ENCODE measurements around the gene CDC42.
"Not testable (repeated sequence)": the region's sequence is repeated elsewhere in the genome, so short reads cannot be mapped to it uniquely, and the experiment has no call there.

CDC42 gene

DNA sequence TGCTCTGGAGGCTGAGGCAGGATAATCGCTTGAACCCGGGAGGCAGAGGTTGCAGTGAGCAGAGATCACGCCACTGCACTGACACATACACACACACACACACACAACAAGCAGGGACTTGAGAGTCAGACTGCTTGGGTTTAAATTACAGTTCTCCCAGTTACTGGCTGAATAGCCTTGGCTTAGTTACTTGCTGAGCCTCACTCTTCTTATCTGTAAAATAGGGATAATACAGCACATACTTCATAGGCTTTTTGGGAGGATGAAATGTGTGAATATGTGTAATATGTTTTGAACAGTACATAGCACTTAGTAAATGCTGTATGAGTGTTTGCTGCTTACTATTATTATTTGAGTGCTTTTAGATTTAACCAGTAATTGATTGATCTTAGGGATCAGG lies 23.8 kb downstream of the CDC42 start:
- no peak for DNase-seq

DNA sequence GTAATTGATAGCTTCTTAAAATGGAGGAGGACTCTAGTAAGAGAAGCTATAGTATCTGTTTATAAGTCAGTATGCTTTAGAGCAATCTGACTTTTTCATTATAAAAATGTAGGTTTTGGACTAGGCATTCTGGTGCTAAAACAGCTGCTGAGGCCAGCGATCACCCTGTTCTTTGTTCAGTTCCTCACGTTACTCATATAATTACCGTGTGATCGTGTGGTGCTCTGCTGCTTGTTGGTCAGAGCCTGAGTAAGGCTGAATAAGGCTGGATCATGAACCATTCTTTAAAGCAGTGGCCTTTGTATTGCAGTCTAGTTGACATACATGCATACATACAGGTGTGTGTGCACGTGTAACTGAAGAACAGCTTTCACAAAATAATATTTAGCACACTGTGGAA lies 25.2 kb downstream of the CDC42 start:
- DNase-seq: no peak

DNA sequence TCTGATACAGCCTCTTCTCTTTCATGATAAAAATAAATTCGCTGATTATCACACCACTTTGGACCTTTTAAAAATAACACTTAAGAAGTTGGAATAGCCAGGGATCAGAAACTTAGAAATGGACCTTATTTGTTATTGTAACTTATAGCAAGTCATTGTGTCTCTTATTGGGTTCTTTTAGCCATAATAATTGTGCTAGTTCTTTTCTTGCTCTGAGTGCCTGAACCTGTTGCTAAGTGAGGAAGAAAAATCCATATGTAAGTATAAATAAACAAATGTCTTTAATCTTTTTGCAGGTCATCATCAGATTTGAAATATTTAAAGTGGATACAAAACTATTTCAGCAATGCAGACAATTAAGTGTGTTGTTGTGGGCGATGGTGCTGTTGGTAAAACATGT lies 25.6 kb downstream of the CDC42 start:
- DNase-seq: no peak

DNA sequence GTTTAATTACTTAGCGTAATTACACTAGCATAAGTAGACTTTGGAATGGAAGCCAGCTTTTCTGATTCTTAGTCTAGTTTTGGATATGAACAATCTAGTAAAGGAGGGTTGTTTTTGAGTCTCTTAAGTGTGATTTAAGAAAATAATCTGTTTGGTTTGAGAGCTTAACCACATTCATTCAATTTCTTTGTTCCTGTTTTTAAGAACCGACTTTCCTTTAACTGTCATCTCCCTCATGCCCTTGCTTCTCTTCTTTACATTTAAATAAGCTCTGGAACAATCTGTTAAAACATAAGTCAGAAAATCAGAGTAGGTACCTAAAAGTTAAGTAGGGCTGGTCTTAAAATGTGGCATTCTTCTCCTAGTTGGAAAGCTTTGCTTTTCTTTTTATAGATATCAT lies 27.7 kb downstream of the CDC42 start:
- DNase-seq: no peak

DNA sequence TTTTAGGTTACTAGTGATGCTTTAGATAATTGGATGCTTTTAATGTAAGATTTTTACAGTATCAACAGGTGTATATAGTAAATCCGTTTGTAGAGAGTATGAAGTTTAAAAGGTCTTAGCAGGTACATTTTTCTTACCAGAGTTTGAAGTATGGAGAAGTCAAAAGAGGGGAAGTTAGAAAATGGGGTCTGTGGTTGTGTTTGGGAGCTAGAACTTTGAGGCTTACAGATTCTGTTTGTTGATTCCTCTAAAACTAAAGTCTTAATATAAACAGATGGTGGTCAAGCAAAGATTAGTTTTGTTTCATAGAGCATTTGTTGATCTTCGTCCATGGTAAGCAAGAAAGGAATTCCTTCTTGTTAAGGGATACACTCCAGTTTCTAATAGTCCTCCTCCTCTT lies 35.8 kb downstream of the CDC42 start:
- no peak for DNase-seq

DNA sequence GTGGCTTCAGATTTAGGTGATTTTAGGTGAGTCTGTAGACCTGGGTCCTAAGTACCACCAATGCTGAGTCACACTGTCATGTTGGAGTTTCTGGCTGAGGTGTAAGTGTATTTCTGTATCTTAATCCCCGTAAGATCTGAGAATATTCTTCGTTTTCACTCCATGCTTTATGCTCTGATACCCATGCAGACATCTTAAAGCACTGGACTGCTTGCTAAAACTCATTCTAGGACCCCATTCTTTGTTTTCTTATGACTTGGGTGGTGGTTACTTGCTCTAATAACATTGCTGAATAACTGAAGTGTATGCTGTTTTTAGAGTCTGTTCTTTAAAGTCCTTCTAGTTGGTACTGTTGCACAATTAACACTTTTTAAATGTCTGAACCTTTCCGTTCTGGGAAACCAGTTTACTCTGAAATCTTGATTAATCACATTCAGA lies 36.6 kb downstream of the CDC42 start:
- DNase-seq: no peak

DNA sequence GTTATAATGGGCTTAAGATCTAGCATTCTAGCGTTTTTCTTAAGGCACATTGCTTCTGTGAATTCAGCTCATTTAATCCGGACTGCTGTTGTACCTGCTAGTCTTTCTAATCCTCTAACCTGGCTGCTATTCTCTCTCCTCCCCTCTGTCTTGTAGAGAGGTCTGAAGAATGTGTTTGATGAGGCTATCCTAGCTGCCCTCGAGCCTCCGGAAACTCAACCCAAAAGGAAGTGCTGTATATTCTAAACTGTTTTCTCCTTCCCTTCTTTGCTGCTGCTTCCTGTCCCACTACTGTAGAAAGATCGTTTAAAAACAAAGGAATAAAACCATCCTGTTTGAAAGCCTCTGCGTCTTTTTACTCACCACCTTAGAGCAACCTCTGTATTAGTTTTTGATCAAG lies 37.3 kb downstream of the CDC42 start:
- DNase-seq: no peak

DNA sequence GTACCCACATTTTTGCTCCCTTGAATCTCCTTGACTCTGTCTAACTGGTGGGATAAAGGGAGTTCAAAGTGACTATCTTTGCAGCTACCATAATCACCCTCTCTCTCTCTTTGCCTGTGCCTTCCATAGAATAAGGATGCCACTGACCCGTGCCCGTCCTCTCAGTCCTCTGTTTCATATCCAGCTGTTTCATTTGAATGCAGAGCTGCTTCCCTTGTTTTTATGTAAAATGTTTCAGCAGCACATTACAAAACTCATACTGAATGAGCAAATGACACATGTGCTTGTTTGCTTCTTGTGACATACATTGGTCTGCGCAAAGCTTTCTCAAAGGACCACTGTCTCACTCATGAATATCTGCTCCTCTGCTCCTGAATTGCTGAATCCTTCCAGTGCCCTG lies 38.4 kb downstream of the CDC42 start:
- DNase-seq: no peak

DNA sequence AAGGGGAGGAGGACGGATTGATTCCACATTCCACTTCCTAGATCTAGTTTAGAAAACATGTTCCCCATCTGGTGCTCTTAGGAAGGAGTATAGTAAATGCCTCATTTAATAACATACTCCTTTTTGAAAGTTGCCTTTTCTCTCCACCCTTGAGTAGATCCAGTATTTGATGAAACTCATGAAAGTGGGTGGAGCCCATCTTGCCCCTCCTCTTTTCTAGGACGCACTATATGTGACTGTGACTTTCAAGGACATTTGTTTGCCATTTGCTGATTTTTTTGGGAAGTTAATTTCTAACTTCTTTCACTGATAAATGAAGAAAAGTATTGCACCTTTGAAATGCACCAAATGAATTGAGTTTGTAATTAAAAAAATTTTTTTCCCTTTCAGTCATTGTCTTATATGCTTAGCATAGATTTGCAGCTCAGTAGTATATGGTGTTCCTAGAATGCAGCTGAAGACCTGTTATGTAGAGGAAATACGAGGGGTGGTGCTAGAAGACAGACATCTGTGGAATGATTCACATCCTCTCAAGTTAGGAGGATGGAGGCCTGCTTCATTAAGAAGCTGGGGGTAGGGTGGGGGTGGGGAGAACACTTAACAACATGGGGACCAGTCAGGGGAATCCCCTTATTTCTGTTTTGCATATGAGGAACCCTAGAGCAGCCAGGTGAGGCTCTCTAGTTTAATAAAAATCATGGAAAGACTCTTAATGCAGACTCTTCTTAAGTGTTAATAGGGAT lies 39.7 kb downstream of the CDC42 start:
- not testable (repeated sequence) for DNase-seq

DNA sequence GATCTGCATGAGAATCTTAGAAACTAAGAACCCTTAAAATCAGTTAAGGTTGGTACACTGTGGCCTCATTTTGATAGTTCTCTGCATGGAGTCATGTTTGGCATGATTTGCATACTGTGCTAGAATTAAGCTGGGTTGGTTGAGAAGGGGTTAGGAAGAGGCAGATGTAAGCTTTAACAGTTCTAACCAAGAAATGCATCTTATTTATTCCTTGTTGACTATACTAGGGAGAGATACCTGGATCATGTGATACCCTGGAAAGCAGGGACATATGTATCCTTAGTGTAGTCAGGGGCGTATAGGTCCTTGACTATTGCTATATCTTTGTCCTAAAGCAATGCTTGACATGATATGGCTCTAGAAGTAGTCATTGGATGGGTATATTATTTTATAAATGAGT lies 41.0 kb downstream of the CDC42 start:
- no peak for DNase-seq

DNA sequence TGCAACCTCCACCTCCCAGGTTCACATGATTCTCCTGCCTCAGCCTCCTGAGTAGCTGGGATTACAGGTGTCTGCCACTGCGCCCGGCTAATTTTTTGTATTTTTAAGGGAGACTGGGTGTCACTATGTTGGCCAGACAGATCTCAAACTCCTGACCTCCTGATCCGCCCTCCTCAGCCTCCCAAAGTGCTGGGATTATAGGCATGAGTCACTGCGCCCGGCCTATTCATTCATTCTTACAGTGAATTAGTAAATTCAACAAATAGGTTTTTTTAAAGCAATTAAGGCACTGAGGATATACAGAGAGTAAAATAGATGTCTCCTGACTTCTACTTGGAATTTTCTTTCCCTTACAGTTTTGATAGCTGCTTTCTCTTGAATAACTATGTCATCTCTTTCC lies 43.5 kb downstream of the CDC42 start:
- no peak for DNase-seq

DNA sequence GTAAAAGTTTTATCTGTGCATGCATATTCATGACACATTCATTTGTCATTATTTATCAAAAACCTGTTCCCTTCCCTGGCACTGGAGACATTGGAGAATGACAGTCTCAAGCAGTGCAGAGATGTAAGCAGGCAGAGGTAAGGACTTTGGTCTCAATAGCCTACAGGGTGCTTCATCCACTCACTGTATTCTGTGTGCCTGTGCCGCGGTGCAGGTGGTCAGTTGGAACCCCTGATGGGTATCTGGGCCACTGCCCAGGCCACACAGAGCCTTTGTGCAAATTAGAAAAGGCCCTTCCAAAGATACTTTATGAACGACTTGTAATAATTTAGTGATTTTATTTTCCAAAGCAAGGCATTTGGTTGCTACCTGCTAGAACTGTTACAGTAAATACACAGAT lies 44.0 kb downstream of the CDC42 start:
- DNase-seq: no peak

DNA sequence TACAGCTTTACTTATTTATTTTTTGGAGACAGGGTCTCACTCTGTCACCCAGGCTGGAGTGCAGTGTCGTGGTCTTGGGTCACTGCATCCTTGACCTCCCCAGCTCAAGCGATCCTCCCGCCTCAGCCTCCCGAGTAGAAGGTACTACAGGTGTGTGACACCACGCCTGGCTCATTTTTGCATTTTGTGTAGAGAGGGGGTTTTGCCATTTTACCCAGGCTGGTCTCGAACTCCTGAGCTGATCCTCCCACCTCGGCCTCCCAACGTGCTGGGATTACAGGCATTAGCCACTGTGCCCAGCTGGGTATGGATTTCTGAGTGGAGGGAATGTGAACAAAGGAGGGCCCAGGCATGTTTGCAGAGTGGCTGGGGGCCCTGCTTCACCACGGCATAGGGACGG lies 46.2 kb downstream of the CDC42 start:
- no peak for DNase-seq

DNA sequence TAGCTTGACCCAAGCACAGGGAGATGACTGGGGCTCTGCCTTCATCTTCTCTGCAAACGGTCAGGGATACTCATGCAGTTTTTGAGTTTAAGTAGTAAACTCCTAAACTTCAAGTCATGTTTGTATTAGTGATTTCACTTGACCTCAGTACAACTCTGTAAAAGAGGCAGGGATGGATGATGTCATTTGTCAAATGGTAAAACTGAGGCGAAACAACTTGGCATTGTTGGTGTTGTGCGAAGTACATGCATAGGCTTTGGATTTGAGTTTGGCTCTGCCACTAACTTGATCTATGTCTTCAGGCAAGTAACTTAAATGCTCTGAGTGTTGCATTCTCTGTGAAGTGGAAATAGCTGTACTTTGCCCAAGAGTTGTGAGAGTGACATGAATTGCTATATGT lies 47.7 kb downstream of the CDC42 start:
- DNase-seq: no peak

DNA sequence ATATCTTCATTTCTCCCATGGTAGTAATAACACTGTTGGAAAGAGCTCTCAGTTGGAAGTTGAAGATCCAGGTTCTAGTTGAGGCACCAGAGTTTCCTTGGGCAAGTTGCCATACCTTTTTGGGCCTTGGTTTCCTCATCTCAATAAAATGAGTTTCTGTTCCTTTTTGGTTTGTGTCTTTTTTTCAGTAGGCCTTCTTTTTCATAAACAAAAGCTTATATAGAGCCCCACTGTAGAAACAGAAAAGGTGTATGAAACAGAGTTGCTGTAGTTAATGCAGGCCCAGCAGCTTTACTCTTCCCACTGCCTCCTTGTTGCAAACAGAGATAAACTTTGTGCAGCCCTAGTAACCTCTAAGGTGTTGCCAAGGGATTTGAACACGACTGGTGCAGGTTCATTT lies 48.7 kb downstream of the CDC42 start:
- DNase-seq: no peak

DNA sequence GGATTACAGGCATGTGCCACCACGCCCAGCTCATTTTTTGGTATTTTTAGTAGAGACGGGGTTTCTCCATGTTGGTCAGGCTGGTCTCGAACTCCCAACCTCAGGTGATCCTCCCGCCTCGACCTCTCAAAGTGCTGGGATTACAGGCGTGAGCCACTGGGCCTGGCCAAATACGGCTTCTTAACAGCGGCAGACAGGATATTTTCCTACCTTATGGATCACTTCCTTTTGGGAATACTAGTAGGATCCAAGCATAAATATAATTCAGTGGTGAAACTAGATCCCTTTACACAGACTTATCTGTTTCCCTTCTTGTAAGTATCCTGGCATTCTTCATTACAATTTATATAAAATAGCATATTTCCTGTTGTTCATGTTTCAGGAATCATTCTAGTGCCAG lies 49.5 kb downstream of the CDC42 start:
- DNase-seq: no peak

DNA sequence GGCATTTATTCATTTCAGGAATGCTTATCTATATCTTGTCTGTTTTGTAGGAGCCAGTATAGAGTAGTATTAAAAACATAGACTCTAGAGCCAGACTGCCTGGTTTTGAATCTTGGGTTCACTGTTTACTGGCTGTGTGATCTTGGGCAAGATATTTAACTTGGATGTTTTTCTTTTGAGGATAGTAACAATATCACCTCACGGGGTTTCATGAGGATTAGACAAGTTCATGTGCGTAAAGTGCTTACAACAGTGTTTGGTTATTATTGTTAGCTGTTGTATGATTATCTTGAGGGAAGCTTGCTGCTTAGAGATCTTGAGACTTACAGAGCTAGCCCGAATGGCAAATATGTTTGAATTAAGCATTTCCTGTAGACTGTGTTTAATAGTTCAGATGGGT lies 50.2 kb downstream of the CDC42 start:
- DNase-seq: no peak

DNA sequence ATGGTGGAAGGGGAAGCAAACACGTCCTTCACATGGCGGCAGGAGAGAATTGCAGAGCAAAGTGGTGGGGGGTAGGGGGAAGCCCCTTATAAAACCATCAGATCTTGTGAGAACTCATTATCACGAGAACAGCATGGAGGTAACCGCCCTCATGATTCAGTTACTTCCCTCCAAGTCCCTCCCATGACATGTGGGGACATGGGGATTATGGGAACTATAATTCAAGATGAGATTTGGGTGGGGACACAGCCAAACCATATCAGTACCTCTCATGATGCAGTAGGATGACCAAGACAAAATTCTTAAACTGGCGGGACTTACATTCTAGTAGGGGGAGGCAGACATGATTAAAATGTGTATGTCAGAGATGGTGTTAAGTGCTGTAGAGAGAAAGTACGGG lies 51.6 kb downstream of the CDC42 start:
- peak; percentile 52 for DNase-seq

DNA sequence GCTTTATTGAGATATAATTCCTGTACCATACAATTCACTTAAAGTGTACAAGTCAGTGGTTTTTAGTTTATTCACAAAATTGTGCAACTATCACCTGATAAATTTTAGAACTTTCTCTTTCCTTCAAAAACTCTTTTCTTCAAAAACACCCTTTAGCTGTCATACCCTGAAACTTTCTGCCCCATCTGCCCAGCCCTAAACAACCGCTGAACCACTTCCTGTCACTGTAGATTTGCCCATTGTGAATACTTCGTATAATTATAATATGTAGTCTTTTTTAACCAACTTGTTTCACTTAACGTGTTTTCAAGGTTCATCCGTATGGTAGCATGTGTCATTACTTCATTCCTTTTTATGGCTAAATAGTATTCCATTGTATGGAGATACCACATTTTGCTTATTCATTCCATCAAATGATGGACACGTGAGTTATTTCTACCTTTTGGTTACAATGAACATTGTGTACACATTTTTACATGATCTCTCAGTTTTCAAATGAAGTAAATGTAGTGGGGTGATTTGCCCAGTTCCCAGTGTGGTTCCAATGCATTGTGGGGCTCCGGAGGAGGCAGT lies 52.4 kb downstream of the CDC42 start:
- DNase-seq: peak; percentile 56

DNA sequence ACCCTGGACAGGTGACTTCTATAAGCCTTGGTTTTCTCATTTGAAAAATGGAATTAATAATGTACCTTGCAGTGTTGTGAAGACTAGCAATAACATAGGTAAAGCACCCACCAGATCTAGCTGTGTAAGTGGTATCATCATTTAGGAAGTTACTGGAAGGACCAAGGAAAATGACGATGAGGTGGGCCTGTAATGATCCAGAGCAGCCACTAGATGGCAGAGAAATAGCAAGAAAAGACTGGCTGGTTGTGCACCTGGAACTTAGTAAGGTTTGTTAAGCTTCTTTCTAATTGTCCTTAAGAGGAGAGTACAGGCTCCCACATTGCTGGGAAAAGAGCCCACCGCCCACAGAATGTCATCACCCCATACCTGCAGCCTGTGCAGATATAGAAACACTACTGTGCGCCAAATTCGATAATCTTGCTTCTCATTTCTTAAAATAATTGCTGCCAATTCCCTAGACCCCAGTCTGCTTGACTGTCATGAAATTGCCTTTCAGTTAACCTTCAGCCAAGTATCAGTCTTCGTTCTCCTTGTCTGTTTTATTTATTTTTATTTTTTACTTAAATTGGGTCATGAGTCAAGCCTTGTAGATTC lies 53.2 kb downstream of the CDC42 start:
- peak; percentile 54 for DNase-seq

DNA sequence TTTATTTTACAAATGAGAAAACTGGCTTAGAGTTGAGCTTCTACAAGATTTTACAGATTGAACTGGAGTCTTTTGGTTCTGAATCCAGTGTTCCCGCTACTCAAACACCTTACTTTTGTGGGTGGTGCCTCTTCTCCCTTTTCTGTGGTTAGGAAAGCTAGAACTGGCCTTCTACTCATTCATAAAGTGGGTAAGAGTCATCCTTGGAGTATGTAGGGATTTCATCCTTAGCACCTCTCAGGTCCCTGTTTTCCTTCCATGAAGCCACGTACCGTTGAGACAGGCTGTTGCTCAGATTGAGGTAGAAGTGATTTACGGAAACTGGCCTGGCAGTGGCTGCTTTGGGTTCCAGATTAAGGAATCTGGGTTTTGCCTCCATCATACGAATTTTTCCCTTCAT lies 54.6 kb downstream of the CDC42 start:
- DNase-seq: no peak

DNA sequence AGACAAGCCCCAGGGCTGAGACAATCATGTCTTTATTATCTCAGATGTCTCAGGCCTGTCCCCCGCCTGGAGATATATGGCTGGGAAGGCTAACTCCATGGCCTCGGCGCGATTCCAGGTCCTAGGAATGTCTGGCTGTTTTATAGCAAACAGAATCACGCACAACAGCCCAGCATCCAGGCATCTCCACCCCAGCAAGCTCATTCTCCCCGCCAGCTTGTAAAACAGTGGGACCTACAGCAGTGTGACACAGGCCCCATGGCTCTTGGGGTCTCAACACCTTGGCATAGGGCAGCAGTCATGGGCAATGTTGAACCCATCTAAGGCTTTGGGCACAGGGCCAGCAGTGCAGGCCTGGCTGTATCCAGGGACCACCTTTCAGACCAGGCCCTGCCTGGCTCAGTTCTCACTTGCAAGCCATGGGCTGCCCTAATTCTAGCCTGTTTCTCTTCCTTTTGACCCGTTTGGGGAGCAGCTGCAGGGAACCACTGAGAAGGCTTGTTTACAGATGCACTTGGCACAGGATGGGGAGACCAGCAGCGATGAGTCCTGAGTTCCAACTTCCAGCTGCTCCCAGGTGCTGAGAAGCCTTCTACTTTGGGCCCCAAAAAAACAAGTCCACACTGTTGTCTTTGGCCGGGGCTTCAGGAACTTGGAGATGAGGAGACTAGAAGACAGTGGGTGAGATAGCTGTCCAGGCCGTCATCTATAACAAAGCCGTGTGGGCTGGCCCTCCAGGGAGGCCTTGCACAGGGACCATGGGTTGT lies 56.0 kb downstream of the CDC42 start:
- DNase-seq: peak; percentile 49

DNA sequence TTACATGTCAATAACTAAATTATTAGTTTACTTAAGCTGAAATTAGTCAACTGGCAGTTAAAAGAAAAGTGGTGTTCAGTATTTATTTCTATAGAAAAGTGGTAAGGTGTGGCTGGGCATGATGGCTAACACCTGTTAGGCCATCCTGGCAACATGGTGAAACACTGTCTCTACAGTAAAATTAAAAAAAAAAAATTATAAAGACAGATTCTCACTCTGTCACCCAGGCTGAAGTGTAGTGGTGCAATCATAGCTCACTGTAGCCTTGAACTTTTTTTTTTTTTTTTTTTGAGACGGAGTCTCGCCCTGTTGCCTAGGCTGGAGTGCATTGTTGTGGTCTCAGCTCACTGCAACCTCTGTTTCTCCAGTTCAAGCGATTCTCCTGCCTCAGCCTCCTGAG lies 57.5 kb downstream of the CDC42 start:
- no peak for DNase-seq

DNA sequence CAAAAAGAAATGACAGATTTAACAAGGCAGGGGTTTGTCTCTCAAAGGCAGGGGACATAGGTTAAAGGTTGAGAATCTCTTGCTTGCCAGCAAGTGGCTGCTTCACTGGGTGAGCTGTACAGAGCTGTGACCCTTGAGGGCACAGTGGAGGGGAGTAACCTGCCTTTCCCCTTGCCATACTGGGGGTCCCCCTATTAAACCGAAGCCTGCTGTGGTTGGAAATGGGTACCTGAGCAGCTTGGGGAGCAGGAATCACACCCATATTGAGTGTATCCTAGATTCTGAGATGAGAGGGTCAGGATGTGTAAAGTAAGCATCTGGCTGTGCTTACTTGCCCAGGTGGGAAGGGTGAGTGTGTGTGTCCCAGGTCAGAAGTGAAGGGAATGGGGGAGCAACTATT lies 58.6 kb downstream of the CDC42 start:
- no peak for DNase-seq
